Muscle layer of duodenum (tissue), 2 donors: Measurements from ENCODE around the gene MED12.

Experiments
- H3K27ac ChIP-seq: one replicate; pipeline ENCODE4 v1.7.0; 2013; ENCODE audit warnings: mild to moderate bottlenecking, low read length
- H3K27me3 ChIP-seq: one replicate; pipeline ENCODE4 v1.7.0; 2013; ENCODE audit warnings: low read depth, mild to moderate bottlenecking, control low read depth, low read length
- H3K36me3 ChIP-seq, 2 donors: one replicate each; pipeline ENCODE4 v1.7.0; 2013; ENCODE audit warnings: low read length in 2 of 2, control low read depth in 1 of 2, mild to moderate bottlenecking in 1 of 2; ENCODE audit not compliant: insufficient read depth in 2 of 2, control insufficient read depth in 1 of 2
- H3K4me1 ChIP-seq, 2 donors: one replicate each; pipeline ENCODE4 v1.7.0; 2013; ENCODE audit warnings: low read length in 2 of 2, mild to moderate bottlenecking in 2 of 2, control low read depth in 1 of 2, moderate library complexity in 1 of 2; ENCODE audit not compliant: insufficient read depth in 2 of 2, control insufficient read depth in 1 of 2
- H3K4me3 ChIP-seq, 2 donors: one replicate each; pipeline ENCODE4 v1.7.0; 2013; ENCODE audit warnings: low read length in 2 of 2, low read depth in 1 of 2, mild to moderate bottlenecking in 1 of 2
- H3K9me3 ChIP-seq, 2 donors: one replicate each; pipeline ENCODE4 v1.7.0; 2013; ENCODE audit warnings: low read length in 2 of 2, control low read depth in 1 of 2, mild to moderate bottlenecking in 1 of 2; ENCODE audit not compliant: control insufficient read depth in 1 of 2
- donor health status: healthy.

MED12 gene

DNA sequence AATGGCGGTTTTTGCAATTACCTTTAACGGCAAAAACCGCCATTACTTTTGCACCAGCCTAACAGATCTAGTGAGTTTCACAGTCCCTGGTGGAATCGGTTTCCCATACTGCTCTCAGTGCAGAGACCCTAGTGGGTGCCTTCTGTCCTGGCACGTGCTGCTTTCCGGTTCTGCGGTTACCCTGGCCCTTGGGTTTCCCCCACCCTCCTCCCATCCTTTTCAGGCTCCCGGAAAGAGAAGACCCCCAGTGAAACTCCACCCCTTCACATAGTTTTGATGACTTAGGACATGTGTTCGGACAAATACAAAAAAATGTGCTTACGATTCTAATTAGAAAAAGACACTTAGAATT, 63.1 kb downstream of the MED12 start:
- H3K4me1 ChIP-seq = no peaks in the 10 kb centered on the region
- peak overlapping the region; percentile 60 to 71 for H3K4me3 ChIP-seq
- no peaks in the 10 kb centered on the region for H3K36me3 ChIP-seq
- no peaks in the 10 kb centered on the region for H3K27me3 ChIP-seq
- peak overlapping the region; percentile 97 for H3K27ac ChIP-seq
- H3K9me3 ChIP-seq = no peaks in the 10 kb centered on the region

GRCh38 chrX:71181910-71182799, 63.8 kb downstream of the MED12 start:
- no peaks in the 10 kb centered on the region for H3K36me3 ChIP-seq
- H3K9me3 ChIP-seq = no peaks in the 10 kb centered on the region
- peak overlapping the region; percentile 60 to 71 for H3K4me3 ChIP-seq
- H3K27ac ChIP-seq = peak overlapping the region; percentile 97
- H3K4me1 ChIP-seq = no peaks in the 10 kb centered on the region
- no peaks in the 10 kb centered on the region for H3K27me3 ChIP-seq

DNA sequence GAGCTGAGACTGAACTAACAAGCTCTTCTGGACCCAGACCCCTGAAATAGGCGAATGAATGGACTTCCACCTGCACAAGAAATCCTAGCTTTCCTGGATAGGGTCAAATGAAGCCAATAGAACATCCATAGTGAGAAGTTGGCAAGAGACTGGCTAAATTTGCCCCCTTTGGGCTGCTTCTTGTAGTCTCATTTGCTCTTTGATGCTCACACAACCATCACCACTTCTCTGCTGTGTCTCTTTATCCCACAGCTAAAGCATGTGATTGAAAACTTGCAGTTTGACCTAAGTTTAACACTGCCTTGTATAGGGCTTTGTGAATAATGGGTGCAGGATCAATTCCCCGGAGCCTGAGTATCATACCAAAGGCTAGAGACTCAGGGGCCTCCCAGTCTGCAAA, 64.5 kb downstream of the MED12 start:
- H3K36me3 ChIP-seq = no peaks in the 10 kb centered on the region
- H3K9me3 ChIP-seq = no peaks in the 10 kb centered on the region
- H3K4me3 ChIP-seq = peak overlapping the region; percentile 52 to 55
- peak overlapping the region; percentile 97 for H3K27ac ChIP-seq
- no peaks in the 10 kb centered on the region for H3K4me1 ChIP-seq
- no peaks in the 10 kb centered on the region for H3K27me3 ChIP-seq

GRCh38 chrX:71183341-71183740, 64.9 kb downstream of the MED12 start:
- H3K27ac ChIP-seq = peak overlapping the region; percentile 97

DNA sequence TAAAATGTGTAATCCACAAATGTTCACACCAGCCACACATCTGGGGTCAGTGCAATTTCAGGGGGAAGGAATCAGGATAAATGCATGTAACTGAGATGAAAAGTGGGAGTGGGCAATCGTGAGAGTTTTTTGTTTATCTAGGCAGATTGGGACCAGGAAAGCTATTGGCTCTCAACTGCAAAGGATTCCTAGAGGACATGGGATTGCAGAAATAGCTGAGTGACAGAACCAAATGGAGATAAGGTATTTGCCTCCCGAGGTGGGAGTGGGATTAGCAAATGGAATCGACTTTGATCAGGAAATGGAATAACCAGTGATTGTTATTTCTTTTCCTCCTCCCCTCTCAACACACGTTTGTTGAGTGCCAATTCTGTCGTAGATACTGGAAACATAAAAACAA, 65.7 kb downstream of the MED12 start:
- no peaks in the 10 kb centered on the region for H3K27me3 ChIP-seq
- no peaks in the 10 kb centered on the region for H3K4me1 ChIP-seq
- no peak overlapping the region for H3K27ac ChIP-seq
- H3K9me3 ChIP-seq = no peaks in the 10 kb centered on the region
- H3K36me3 ChIP-seq = no peaks in the 10 kb centered on the region
- no peak overlapping the region for H3K4me3 ChIP-seq

More at GRCh38 chrX:71183341-71183740, 64.9 kb downstream of the MED12 start:
- H3K36me3 ChIP-seq = no peaks in the 10 kb centered on the region
- no peaks in the 10 kb centered on the region for H3K9me3 ChIP-seq
- H3K27me3 ChIP-seq = no peaks in the 10 kb centered on the region
- no peak overlapping the region for H3K4me3 ChIP-seq
- H3K4me1 ChIP-seq = no peaks in the 10 kb centered on the region

DNA sequence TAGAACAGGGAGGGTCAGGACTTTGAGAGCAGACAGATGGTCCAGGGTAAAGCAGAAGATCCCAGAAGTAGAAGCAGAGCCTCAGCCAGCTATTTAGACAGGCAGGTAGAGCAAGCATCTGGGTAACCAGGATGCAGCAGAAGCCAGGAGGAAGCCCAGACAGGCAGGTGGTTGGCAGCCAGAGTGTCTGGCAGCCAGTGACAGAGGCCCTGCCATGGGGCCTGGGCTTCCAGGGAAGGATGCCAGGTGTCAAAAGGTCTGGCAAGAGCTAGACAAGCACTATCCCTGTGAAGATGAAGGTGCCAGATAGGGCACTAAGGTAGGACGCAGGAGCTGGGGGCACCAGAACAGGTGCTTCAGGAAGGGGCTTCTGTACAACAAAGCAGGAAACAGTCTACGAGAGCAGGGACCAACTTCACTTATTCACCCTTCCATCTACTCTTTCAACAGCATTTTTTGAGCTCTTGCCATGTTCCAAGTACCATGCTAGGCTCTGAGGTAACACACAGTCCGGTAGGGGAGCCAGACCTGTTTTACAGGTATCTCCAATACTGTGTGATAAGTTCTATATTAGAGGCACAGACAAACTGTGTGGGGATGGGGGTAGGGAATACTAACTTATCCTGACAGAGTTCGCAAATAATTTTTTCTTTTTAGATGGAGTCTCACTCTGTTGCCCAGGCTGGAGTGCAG, 66.6 kb downstream of the MED12 start:
- Histone ChIP-seq H3K4me1 (no peaks in the 10 kb centered on the region), H3K27ac (no peak overlapping the region), H3K36me3 (no peaks in the 10 kb centered on the region), H3K27me3 (no peaks in the 10 kb centered on the region), H3K4me3 (no peak overlapping the region), H3K9me3 (no peaks in the 10 kb centered on the region)

DNA sequence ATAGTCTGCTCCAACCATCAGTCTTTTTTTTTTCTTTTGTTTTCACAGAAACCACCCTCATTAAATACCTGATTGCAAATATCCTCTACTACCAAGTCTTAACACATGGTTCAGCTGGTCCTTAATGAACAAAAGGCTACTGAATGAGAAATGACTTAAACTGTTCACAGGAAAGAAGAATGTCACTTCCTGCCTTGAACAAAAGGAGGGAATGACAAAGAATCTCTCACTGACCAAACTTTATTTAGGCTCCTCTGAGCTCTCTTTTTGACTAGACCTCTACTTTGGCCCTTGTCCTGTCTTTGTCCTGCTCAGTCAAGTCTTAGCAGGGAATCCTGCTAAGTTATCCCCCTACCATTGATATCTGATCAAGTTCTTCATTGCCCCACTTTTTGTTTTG, 72.9 kb downstream of the MED12 start:
- H3K4me3 ChIP-seq = no peak overlapping the region
- no peak overlapping the region for H3K27ac ChIP-seq
- no peaks in the 10 kb centered on the region for H3K9me3 ChIP-seq
- H3K36me3 ChIP-seq = no peaks in the 10 kb centered on the region
- H3K4me1 ChIP-seq = no peaks in the 10 kb centered on the region
- H3K27me3 ChIP-seq = no peaks in the 10 kb centered on the region
